GM21825 (cell line): ENCODE results near the gene BRD1.
"Not testable (repeated sequence)": the region's sequence is repeated elsewhere in the genome, so short reads cannot be mapped to it uniquely, and the experiment has no call there.

Experiments
- ATAC-seq: cut with Tn5 transposase; IDR thresholded peaks from one replicate; pipeline ENCODE4 v1.9.1; 2021; ENCODE audit warnings: mild to moderate bottlenecking, moderate library complexity; ENCODE audit not compliant: unreplicated experiment

The BRD1 gene

DNA sequence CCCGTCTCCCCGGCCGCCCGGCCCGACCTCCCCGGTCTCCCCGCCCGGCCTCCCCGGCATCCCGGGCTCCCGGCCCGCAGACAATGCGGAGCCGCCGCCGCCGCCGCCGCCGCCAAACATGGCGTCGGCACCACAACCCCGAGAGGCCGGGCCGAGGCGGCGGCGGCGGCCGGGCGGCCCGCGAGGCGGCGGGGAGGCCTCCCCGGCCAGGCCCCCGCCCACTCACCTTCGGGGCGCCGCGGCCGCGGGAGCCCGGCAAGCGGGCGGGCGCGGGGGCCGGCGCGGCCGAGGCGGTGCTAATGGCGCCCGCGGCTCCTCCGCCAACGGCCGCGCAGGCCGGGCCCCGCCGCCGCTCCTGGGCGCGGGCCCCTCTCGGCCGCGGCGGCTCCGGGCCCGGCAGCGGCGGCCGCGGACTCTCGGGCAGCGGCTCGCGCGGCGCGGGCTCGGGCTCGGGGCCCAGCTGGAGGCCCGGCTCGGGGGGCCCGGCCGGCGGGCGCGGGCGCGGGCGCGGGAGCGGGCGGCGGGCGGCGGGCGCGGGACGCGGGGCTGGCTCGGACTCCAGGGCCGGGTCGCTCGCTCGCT is 311 bp downstream of the BRD1 start:
- no peak for ATAC-seq

DNA sequence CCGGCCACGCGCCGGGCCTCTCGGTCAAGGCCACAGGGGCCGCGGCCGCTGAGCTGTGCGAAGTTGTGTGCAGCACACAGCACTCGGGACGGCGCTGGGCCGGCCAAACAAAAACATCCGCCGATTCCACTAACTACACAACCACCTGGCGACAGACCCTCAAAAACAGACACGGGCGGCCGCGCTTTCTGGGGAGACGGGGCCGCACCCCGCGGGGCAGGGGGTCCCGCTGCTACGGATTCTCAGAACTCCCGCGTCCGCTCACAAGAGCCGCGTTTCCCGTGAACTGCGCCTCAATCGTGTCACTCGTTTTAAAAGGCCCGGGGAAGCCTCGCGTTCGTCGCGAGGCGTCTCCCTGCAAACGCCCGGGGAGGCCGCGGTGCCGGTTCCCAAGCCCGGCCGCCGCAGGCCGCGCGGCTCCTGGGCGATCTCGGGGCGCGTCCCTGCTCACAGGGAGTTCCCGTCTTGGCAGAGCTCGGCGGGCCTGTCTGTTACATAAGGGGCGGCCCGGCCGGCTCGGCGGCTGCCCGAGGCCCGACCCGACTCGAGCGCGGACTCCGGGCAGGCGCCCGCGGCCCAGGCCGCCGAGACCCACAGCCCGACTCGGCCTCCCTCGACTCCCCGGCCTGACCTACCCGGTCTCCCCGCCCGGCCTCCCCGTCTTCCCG is 936 bp downstream of the BRD1 start:
- no peak for ATAC-seq

DNA sequence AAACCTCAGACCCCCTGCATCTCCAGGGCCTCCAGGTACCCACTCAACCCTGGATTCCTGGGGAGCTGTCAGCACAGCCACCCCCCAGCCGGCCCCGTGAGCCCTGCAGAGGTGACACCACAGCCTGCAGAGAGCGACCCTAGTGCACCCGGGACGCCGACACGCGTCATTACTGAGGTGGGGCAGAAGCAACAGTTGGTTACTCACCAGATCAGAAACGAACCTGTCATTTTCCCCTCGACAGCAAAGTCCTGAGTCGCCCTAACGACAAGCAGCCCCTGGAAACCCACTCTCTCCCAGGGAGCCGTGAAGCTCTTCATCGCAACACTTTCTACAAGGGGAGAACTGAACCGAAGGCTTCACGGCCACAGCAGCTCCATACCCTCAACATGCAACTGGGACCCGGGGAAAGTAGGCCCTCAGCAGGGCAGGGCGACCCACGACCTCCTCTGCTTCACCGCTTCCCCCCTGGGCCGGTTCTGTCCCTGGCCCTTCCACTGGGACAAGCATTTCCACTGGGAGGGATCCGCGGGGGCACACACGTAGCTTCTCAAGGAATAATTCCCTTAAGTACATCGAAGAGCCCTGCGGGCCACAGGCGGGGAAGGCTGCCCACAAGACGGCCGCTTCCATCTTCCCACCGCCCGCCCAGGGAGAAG is 1.6 kb downstream of the BRD1 start:
- ATAC-seq = no peak

DNA sequence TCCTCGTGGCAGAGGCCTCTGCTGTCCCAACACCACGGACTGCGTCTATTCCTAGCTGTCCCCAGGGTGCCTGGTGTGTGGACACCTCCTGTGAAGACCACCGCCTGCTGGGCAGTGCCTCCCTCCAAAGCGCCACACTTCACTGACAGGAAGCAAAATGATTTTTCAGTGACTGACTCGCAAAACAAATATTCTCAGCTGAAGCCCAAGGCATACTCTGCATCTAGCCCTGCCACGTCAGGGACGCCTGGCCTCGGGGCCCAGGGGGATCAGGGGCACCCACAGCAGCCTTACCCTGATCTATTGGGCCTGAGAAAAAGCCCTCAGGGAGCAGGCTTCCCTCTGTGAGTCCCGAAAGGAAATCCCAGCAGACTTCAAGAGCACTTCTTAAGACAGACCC is 2.2 kb downstream of the BRD1 start:
- no peak for ATAC-seq

DNA sequence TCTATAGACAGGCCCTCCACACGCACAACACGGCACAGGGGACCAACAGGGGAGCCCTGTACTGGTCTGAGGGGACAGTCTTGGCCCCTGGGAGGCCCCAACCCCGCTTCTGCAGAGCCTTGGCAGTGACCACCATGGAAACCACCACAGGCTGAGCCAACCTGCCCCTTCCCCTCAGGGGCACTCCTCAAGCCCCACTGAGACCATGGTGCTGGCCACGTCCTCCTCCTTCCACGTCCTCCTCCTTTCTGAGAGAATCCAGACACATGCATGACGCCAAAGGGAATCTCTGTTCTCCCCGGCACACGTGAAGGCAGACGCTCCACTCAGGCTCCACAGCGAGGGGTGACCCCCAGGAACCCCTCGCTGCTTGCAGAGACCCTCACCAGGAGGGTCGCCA is 2.7 kb downstream of the BRD1 start:
- ATAC-seq = no peak

DNA sequence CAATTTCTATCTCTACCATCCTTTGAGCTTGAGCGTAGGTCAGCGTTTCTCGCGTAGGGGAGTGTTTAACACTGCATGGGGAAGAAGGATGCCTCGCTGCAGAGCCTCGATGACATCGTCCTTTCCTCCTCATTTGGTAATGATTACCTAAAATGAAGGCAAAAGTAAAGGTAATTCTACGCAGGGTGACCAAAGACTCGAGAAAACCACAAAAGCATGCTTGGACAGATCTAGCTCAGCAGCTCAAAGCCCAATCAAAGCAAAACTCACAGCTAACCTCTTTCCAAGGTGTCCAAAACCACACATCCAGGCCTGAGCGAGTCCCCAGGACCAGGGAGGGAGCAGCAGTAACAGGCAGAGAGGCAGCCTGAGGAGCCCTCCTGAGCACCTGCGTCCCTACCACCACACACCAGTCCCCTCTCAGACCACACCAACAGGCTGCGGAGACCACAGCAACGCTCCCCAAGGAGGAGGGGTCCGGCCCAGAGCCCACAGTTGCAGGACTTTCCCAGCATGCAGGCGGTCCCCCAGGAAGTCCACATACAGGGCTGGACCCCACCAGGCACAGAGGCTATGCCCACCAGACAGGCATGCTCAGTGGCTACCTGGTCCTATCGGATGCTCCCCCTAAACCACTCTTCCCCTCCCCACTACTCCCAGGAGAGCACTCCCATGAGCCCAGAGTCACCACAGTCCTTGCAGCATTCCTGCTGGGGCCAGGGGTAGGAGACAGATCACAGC is 3.3 kb downstream of the BRD1 start:
- no peak for ATAC-seq

DNA sequence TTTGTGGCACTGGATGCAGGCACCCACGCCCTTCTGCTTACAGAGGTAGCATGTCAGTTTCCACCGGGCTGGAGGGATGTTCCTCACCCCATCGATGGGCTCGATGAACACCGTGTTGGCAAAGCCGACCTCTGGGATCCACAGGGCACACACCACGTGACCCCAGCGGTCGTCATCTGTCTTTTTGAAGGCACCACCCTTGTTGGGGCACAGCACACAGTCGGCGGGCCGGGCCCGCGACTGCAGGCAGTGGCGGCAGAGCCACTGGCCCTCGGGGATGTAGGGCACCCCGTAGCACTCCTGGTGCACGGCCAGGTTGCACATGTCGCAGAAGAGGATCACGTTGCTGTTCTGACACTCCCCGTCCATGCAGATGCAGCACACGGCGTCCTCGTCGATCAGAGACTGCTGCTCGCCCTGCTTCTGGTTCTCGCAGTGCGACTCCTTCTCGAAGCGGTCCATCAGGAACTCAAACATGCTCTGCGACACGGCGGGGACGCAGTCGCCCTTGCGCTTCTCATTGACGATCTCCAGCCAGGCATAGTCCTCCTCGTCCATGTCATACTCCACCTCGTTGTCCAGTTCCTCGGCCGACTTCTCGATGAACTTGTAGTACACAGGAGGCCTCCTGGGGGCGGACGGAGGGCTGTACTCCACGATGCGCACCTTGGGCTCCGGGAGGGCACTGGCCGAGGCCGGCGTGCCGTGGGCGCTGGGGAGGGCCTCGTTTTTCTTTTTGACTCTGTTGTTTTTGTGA is 4.2 kb downstream of the BRD1 start:
- ATAC-seq = no peak

DNA sequence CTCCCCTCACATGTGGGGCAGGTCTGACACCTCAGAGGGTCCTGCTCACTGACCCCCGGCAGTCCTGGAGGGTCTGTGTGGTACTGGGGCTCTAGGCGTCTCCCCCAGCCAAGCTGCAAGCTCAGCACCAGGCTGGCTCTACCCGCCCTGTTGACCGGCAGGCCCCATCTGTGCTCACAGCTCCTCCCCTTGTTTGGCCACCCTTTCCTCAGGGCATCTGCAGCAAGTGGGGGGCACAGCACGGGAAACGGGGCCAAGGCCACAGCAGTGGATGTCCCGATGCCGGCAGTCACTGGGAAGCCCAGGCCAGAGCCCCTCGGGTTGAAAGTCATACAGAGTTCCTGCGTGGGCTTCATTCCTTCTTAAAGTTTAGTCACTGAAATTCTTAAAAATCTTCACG is 5.9 kb downstream of the BRD1 start:
- ATAC-seq = not testable (repeated sequence)

DNA sequence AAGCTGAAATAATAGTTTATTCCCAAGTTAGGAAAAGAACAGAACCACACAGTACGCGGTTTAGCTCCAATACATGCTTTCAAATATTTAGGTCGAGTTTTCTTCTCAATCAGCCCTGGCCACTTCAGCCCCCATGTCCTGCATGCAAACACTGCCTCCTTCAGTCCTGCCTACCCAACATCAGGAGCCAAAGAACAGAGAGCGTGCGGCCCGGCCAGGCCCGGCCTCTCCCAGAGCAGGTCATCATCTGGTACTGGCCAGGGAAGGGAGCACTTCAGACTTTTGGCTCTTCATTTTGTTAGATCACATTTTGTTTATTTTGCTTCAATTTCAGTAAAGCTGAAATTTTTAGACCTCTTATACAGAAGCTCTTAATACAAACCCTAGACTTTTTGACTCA is 6.7 kb downstream of the BRD1 start:
- ATAC-seq = no peak

DNA sequence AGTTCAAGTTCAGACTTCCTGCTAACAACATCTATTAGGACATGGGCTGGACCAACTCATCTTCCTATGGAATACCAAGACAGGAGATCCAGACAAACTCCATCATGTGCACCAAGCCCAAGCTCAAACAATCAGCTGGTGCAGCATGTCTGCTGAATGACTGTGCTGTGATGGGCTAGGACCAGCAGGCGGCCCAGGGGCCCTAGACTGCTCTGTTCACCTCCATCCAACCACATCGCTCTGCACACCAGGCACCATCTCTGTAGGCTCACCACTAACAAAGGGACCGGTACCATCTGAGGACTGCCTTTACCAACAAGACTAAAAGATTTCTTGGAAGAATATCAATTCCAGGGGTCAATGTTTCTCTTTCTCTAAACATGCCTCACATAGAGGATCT is 10.3 kb downstream of the BRD1 start:
- no peak for ATAC-seq

DNA sequence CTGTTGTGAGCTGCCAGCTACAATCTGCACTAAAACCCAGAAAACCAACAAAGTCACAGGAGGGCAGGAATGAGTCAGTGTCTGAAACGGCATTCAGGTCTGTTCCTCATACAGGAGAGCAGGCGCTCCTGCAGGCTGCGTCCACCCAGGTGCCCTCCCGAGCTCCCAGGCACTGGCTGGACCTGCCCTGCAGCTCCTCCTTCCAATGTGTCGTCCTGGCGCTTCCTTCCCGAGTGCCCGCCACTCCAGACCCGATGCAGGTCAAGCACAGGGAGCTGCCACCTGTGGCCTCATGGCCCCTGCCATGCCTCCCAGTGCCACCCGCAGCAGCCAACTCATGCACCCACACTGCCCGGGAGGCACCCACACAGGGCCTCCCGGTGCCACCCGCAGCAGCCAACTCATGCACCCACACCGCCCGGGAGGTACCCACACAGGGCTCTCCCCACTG is 12.0 kb downstream of the BRD1 start:
- no peak for ATAC-seq

DNA sequence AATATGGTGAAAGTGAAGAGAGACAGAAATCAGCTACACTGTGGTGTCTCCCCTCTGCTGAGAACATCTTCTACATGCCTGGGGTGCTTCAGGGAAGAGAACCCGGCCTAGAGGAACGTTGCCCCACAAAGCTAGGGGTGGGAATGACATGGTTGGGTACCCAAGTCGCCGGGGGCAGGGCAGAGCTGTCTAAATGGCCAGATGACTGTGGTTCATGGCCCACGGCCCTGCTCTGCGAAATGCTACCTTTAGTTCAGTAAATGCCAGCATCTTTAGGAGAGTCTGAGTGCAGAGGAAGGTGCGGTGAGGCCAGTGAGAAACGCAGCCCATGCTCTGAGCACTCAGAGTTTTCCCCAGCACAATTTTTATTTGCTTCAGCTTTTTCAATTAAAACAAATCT is 12.8 kb downstream of the BRD1 start:
- no peak for ATAC-seq

DNA sequence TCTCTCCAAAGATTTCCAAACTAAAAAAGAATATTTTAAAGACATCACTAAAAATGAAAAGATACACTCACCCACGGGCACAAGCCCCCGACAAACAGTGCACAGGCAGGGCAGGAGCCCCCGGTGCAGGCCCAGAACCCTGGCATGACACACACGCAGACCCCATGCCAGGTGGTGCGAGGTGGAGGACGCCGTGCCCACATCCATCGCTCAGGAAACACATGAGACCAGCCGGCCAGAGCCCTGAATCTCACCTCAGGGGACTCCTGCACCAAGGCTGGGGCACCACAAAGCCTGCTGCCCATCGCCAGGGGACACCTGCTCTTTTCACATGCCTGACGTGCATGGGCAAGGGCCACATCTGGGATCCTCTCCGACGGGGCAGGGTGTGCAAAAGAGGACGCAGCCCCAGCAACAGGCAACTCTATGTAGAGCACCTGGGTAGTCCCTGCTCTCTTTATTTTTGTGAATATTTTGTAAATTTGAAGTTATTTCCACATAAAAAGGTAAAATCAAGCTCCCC is 13.4 kb downstream of the BRD1 start:
- ATAC-seq = no peak

DNA sequence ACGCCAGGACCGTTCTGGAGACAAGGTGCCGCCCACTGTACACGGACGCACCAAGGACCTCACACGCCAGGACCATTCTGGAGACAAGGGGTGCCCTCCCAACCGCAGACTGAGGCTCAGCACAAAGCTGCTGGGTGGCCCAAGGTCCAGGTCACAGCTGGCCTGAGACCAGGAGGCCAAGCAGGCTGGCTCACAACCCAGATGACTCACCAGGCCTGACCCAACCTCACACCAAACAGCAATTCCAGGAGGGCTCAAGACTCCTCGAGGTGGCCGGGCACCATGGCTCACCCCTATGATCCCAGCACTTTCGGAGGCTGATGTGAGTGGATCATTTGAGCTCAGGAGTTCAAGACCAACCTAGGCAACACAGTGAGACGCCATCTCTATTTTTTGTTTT is 14.8 kb downstream of the BRD1 start:
- no peak for ATAC-seq

DNA sequence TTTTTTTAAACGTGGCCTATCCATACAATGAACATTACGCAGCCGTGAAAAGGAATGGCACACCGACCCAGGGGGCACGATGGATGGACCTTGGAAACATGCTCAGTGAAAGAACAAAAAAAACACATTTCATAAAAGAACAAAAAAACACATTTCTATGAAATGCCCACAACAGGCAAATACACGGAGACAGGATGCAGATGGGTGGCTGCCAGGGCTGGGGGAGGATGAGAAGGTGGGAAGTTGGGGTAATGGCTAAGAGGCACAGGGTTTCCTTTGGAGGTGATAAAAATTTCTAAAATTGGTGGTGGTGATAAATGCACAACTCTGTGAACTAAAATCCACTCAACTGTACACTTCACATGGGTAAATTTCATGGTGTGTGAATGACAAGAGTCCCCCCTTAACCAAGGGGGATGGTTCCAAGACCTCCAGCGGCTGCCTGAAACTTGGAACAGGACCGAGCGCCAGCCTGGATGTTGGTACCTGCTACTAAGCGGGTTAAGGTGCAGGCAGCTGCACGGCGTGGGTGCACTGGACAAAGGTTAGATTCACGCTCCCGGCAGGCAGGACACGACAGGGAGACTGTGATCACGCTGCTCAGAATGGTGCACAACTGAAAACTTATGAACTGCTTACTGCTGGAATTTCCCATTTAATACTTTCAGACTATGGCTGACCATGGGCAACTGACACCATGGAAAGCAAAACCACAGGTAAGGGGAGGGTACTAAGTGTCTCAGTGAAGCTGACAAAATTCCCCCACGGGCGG is 16.5 kb downstream of the BRD1 start:
- ATAC-seq = no peak

DNA sequence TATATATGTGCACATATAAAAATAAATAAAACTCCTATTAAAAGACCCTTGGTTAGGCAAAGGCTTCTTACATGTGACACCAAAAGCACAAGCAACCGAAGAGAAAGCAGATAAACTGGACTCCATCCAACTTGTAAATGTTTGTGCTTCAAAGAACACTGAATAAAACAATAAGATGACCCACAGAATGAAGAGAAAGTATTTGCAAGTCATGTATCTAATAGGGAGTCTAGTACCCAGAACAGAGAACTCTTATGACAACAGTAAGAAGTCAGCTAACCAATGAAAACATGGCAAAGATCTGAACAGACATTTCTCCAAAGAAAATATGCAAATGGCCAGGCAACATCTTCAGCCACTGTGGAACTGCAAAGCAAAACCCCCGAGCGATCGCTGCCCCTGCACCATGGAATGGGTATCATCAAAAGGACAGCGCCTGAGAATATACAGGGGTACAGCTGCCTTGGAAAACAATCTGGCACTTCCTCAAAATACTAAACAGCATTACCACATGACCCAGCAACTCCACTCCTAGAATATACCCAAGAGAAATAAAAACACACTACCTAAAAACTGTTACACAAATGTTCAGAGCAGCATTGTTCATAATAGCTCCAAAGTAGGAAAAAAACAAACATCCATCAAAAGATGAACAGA is 17.2 kb downstream of the BRD1 start:
- no peak for ATAC-seq

DNA sequence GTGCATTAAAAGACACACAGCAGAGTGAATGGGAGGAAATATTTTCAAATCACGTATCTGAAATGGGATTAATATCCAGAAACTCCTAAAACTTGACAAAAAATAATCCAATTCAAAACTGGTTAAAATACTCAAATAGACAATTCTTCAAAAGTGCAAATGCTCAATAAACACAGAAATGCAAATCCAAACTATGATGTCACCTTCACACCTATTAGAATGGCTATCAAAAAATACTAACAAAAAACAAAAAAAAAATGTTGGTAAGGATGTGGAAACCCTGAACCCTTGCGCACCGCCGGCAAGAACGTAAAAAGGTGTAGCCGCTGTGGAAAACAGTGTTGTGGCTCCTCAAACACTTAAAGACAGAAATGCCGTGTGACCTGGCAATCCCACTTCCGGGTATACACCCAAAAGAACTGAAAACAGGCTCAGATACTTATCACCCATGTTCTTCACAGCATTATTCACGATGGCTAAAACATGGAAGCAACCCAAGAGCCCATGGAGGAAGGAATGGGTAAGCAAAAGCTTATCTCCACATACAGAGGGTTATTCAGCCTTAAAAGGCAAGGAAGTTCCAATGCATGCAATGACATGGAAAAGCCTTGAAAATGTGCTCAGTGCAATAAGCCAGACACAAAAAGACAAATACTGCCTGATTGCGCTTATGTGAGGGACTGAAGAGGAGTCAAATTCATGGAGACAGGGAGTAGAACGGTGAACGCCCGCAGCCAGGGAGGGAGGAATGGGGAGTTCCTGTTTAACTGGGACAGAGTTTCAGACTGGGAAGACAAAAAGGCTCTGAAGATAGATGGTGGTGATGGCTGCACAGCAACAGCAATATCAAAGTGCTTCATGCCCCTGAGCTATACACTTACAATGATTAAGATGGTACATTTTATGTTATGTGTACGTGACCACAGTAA is 19.6 kb downstream of the BRD1 start:
- no peak for ATAC-seq

DNA sequence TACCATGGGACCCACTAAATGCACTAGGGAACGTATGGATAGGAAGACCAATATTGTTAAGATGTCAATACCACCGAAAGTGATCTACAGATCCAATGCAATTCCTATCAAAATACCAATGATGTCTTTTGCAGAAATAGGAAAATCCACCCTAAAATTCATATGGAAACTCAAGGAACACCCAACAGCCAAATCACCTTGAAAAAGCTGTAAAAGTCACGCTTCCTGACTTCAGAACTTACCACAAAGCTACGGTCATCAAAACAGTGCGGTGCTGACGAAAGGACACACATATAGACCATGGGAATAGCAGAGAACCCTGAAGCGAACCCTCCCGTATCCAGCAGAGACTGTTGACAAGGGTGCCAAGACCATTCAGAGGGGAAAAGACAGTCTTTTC is 20.5 kb downstream of the BRD1 start:
- ATAC-seq = no peak
